RKO (cell line): ENCODE data around the gene CRTAP.
"Not testable (repeated sequence)": the region's sequence is repeated elsewhere in the genome, so short reads cannot be mapped to it uniquely, and the experiment has no call there.

Experiments used
- DNase-seq: peaks from one replicate; pipeline ENCODE4 v3.0.0-alpha.2; 2016; ENCODE audit warnings: low spot score

CRTAP gene

DNA sequence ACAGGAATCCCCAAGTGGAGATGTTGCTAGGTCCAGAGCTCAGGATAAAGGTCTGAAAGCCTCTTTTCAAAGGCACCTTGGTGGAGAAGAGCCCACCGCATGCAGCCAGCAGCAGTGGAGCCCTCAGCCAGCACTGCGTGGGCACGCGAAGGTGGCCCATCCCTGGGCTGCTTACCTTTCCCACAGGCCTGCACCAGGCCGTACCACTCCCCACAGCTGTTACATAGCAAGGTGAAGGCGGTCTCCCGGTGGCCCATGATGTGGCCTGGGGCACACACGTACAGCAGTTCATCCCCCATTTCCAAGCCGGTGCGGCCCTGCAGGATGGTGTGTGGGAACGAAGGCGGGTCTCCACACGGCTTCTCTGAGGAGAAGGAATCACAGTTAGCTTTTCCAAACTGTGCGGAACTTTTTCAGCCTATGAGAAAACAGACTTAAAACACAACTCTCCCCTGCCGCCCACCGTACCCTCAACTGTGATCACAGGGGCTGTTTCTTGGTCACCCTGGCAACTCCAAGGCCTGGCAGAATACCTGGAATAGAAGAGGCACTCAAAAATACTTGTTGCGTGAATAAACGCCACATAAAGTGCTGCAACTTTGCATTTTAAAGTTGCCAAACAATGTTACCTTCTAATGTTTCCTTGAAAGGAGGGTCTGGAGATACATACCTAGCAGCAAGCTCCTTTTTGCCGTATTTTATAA, 61.0 kb downstream of the CRTAP start:
- no peak for DNase-seq

DNA sequence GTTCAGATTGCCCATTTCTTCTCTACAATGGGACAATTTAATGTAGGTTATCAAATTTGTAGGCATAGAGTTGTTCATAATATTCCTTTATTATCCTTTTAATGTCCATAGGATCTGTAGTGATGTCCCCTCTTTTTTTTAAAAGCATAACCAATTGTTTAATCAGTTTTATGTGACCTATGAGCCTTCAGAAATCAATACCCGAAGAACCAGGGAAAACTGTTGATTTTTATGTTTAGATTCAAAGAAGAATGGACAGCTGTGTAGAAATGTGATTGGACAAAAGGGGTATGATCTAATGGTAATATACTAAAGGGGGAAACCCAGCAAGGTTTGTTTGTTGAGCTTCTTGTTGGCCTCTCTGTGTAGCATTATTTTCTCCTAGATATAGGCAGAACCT, 65.3 kb downstream of the CRTAP start:
- DNase-seq: no peak

DNA sequence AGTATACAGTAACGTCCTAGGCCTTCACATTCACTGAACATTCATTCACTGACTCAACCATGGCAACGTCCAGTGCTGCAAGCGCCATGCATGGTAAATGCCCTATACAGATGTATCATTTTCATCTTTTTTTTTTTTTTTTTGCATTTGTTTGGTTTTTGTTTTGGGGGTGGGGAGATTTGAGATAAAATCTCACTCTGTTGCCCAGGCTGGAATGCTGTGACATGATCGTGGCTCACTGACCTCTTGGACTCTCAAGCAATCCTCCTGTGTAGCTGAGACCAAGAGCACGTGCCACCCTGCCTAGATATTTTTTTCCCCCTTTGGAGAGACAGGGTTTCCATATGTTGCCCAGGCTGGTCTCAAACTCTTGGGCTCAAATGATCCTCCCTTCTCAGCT, 67.4 kb downstream of the CRTAP start:
- DNase-seq: no peak

DNA sequence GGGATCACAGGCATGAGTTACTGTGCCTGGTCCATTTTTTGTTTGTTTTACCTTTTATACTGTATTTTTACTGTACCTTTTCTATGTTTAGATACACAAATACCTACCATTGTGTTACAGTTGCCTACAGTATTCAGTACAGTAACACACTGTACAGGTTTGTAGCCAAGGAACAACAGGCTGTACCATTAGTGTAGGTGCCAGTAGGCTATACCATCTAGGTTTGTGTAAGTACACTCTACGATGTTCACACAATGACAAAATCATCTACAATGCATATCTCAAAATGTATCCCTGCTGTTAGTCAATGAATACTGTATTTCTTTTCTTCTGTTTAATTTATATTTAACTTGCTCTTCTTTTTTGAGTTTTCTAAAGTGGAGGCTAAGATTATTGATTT, 67.8 kb downstream of the CRTAP start:
- not testable (repeated sequence) for DNase-seq

DNA sequence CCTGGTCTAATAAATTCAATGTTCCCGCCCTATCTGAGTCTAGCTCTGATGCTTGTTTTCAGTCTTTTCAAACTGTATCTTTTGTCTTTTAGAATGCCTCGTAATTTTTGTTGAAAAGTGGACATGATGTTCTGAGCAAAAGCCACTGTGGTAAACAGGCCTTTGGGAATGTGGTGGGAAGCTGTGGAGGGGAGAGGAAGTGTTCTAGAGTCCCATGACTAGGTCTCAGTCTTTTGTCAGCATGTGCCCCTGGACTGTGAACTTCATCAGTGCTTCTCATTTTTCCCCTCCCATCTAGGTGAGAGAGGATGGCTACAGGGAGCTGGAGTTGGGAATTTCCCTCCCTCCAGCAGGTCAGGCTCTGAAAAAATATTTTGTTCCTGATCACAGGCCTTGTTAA, 71.0 kb downstream of the CRTAP start:
- DNase-seq: no peak

DNA sequence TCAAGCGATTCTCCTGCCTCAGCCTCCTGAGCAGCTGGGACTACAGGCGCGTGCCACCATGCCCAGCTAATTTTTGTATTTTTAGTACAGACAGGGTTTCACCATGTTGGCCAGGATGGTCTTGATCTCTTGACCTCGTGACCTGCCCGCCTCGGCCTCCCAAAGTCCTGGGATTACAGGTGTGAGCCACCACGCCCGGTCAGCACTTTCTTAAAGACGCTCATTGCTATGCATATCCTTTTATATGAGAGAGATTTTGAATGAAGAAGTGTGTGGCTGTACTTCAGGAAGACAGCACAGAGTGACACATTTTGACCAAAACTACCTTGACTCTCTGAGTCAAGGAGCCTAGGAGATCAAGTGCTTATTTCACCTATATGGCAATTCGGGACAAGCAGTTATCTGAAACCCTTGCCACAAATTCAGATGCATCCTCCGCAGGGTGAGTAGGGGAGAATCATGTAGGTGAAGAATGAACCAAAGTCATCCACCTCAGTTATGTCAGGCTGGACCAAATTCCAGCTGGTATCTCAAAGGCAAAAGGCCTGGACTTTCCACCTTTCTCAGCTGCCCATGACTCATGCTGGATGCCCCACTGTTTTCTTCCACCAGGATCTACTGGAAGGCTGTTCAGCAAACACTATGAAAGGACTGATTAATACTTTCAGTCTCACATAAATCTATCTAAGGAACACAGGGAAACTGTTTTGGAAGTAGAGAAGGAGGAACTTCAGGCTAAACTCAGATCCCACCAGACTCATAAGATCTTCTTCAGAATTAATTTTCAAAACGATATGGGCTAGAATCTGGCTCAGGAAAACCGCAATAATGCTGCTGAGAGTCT, 72.9 kb downstream of the CRTAP start:
- DNase-seq: no peak

DNA sequence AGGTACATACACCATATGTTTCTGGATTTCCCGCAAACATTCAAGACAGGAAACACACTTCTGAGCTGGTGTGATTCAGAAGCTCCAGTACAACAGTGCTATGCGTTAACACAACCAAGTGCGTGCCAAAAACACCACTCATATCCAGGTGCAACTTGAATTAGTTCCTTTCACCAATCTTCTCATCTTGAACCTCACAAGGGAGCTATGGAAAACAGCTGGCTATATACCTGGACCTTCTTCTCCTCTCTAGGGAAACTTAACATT, 73.5 kb downstream of the CRTAP start:
- no peak for DNase-seq

DNA sequence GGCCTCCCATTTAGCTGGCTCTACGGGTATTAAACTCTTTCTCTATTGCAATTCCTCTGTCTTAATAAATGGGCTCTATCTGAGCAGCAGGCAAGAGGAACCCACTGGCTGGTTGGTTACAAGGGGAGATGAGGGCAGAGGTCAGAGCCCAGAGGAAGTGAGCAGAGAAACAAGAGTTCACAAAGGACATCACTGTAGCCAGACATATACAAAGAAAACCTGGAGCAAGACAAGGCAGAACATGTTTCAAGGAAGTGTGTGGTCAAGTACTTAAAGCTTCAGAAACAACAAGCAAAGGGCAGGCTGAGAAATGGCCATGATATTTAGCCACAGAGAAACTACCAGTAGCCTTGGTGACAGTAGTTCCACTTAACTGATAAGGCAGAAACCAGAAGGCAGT, 80.5 kb downstream of the CRTAP start:
- no peak for DNase-seq

DNA sequence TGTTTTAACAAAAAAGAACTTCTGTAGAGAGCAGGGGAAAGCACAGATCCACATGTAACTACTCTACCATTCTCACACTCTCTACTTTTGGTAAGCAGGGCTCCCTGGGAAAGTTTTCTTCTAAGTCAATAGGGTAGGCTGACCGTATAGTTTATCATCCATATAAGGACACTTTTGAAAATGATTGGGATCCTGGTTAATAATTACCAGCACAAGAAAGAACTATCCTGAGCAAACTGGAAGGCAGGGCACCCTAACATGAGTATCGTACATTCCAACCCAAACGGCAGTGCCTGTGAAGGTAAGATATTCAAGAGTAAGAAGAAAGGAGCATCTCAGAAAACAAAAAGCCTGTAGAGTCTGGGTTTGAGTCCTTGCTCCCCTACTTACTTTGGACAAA, 82.7 kb downstream of the CRTAP start:
- DNase-seq: no peak
